KMS-11 (cell line): ENCODE results near the gene C11orf98.
A peak's percentile ranks its signal among the peaks of the same experiment; 100 is the strongest.

Experiments
- H2AFZ ChIP-seq: fragments of 200-600 bp; sonication (generic); 2 replicates; pipeline ENCODE4 v1.6.1; 2016; ENCODE audit warnings: antibody characterized with exemption, mixed run types, low read depth
- H3K27ac ChIP-seq: fragments of 200-600 bp; sonication (generic); 2 replicates; pipeline ENCODE4 v1.6.1; 2016; ENCODE audit warnings: mild to moderate bottlenecking, mixed run types
- H3K27me3 ChIP-seq: fragments of 200-600 bp; sonication (generic); 2 replicates; pipeline ENCODE4 v1.6.1; 2017; ENCODE audit warnings: mild to moderate bottlenecking, low read depth, mixed run types, moderate library complexity; ENCODE audit not compliant: insufficient read depth
- H3K36me3 ChIP-seq: fragments of 200-600 bp; sonication (generic); 2 replicates; pipeline ENCODE4 v1.6.1; 2017; ENCODE audit warnings: mild to moderate bottlenecking, mixed run types; ENCODE audit not compliant: insufficient read depth
- H3K4me1 ChIP-seq: fragments of 200-600 bp; sonication (generic); 2 replicates; pipeline ENCODE4 v1.6.1; 2016; ENCODE audit warnings: mild to moderate bottlenecking, low read depth, mixed run types; ENCODE audit not compliant: poor library complexity, severe bottlenecking
- H3K4me2 ChIP-seq: fragments of 200-600 bp; sonication (generic); 2 replicates; pipeline ENCODE4 v1.7.0; 2016; ENCODE audit warnings: mild to moderate bottlenecking, mixed run types
- H3K4me3 ChIP-seq: fragments of 200-600 bp; sonication (generic); IDR thresholded peaks from 2 replicates; pipeline ENCODE4 v1.6.1; 2017; ENCODE audit warnings: low read depth, low read length, mixed read lengths; ENCODE audit not compliant: insufficient read depth
- H3K79me2 ChIP-seq: fragments of 200-600 bp; sonication (generic); 2 replicates; pipeline ENCODE4 v1.6.1; 2016; ENCODE audit warnings: low read depth, mixed run types; ENCODE audit not compliant: insufficient read depth
- H3K9ac ChIP-seq: fragments of 200-600 bp; sonication (generic); 2 replicates; pipeline ENCODE4 v1.6.1; 2016; ENCODE audit warnings: mild to moderate bottlenecking, mixed run types
- H4K20me1 ChIP-seq: fragments of 200-600 bp; sonication (generic); 2 replicates; pipeline ENCODE4 v1.6.1; 2016; ENCODE audit warnings: mild to moderate bottlenecking, mixed run types; ENCODE audit not compliant: insufficient read depth
- TF ChIP-seq, protein P1 (sequence below): fragments of 200-600 bp; sonication (generic); conservative IDR thresholded peaks from 2 replicates; pipeline ENCODE4 v1.6.1; 2017; ENCODE audit warnings: low read depth, mild to moderate bottlenecking, antibody characterized with exemption, low read length, moderate library complexity, mixed read lengths

C11orf98 gene

DNA sequence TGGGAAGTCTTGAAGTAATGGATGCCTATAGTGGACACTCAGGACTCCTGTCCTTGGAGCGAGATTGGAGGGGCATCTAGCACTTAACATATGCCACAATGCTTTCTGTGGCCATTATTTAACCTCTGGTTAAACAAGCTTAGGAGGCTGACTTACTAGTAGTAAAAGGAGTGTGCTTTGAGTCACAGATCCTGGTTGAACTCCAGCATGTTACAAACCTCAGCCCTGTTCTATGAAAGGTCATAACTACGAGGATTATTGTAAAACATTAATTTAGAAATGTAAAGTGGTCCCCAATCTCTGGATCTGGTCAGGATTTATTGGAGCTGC is 8.2 kb upstream of the C11orf98 start:
- no peak overlapping the region for H3K27ac ChIP-seq

DNA sequence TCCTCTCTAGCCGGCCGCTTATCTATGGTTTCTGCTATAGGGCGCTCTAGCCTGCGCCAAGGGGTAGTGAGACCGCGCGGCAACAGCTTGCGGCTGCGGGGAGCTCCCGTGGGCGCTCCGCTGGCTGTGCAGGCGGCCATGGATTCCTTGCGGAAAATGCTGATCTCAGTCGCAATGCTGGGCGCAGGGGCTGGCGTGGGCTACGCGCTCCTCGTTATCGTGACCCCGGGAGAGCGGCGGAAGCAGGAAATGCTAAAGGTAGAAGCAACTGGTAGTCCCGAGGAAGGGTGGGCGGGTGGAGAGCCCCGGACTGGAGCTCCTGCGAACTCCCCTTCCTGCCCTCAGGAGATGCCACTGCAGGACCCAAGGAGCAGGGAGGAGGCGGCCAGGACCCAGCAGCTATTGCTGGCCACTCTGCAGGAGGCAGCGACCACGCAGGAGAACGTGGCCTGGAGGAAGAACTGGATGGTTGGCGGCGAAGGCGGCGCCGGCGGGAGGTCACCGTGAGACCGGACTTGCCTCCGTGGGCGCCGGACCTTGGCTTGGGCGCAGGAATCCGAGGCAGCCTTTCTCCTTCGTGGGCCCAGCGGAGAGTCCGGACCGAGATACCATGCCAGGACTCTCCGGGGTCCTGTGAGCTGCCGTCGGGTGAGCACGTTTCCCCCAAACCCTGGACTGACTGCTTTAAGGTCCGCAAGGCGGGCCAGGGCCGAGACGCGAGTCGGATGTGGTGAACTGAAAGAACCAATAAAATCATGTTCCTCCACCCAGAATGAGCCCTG is 6.8 kb upstream of the C11orf98 start, which contains the start of the genes LBHD1 and UQCC3:
Gene LBHD1, minus strand, starts transcription at position 660 of the 782 bp plus-strand sequence. CDS start 2,236 bp downstream, outside the sequence.
Gene UQCC3, plus strand, starts transcription at position 66 of the 782 bp plus-strand sequence. Its CDS starts 73 bp downstream, at position 139.
- TF ChIP-seq, protein P1, sequence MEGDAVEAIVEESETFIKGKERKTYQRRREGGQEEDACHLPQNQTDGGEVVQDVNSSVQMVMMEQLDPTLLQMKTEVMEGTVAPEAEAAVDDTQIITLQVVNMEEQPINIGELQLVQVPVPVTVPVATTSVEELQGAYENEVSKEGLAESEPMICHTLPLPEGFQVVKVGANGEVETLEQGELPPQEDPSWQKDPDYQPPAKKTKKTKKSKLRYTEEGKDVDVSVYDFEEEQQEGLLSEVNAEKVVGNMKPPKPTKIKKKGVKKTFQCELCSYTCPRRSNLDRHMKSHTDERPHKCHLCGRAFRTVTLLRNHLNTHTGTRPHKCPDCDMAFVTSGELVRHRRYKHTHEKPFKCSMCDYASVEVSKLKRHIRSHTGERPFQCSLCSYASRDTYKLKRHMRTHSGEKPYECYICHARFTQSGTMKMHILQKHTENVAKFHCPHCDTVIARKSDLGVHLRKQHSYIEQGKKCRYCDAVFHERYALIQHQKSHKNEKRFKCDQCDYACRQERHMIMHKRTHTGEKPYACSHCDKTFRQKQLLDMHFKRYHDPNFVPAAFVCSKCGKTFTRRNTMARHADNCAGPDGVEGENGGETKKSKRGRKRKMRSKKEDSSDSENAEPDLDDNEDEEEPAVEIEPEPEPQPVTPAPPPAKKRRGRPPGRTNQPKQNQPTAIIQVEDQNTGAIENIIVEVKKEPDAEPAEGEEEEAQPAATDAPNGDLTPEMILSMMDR, result no peak
- peaks cover 10% of the 10 kb centered on the region; the same call in 1 of the 2 replicates for H3K79me2 ChIP-seq
- peaks cover 10% of the 10 kb centered on the region for H3K4me1 ChIP-seq
- peak within 1 kb of the TSS; percentile 62 for H3K9ac ChIP-seq
- peak within 1 kb of the TSS; percentile 80 for H3K4me2 ChIP-seq
- peak within 1 kb of the TSS; percentile 61 for H3K27ac ChIP-seq
- no peak within 1 kb of the TSS for H3K4me3 ChIP-seq
- no peaks in the 10 kb centered on the region for H4K20me1 ChIP-seq
- no peaks in the 10 kb centered on the region for H3K27me3 ChIP-seq
- H3K36me3 ChIP-seq, result no peaks in the 10 kb centered on the region
- H2AFZ ChIP-seq, result peak within 1 kb of the TSS; percentile 56

More for the DNA sequence above, 8.2 kb upstream of the C11orf98 start:
- Histone ChIP-seq H3K4me1 (peaks cover 23% of the 10 kb centered on the region), H3K9ac (no peak overlapping the region), H2AFZ (no peak overlapping the region), H3K4me3 (no peak overlapping the region), H3K4me2 (no peak overlapping the region; the same call in 1 of the 2 replicates), H3K27me3 (no peaks in the 10 kb centered on the region), H3K36me3 (no peaks in the 10 kb centered on the region), H3K79me2 (peaks cover 18% of the 10 kb centered on the region), H4K20me1 (no peaks in the 10 kb centered on the region)
- TF ChIP-seq, protein P1, result no peak

DNA sequence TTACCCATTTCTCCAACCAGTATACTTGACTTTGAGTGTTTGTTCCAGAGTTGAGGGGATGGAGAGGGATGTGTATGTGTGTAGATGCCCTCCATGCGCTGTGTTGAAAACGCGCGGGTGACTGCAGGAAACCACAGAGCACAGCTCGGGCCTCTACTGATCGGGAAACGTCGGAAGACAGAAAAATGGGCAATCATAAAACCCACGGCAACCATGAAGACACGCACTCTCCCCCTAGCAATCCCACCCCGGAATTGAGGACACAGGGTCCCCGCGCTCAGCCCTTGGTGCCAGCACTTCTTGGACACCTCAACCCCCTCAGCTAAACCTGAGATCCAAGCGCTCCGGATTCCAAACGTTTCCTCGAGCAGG is 6.2 kb upstream of the C11orf98 start:
- peak overlapping the region; percentile 61 for H3K27ac ChIP-seq
- H3K79me2 ChIP-seq, result peaks cover 10% of the 10 kb centered on the region; the same call in 1 of the 2 replicates
- no peak overlapping the region for H3K4me3 ChIP-seq
- H3K9ac ChIP-seq, result peak overlapping the region; percentile 62
- peak overlapping the region; percentile 80 for H3K4me2 ChIP-seq
- peak overlapping the region; percentile 56 for H2AFZ ChIP-seq
- TF ChIP-seq, protein P1, result no peak
- no peaks in the 10 kb centered on the region for H4K20me1 ChIP-seq
- no peaks in the 10 kb centered on the region for H3K27me3 ChIP-seq
- H3K36me3 ChIP-seq, result no peaks in the 10 kb centered on the region
- peaks cover 9% of the 10 kb centered on the region for H3K4me1 ChIP-seq

DNA sequence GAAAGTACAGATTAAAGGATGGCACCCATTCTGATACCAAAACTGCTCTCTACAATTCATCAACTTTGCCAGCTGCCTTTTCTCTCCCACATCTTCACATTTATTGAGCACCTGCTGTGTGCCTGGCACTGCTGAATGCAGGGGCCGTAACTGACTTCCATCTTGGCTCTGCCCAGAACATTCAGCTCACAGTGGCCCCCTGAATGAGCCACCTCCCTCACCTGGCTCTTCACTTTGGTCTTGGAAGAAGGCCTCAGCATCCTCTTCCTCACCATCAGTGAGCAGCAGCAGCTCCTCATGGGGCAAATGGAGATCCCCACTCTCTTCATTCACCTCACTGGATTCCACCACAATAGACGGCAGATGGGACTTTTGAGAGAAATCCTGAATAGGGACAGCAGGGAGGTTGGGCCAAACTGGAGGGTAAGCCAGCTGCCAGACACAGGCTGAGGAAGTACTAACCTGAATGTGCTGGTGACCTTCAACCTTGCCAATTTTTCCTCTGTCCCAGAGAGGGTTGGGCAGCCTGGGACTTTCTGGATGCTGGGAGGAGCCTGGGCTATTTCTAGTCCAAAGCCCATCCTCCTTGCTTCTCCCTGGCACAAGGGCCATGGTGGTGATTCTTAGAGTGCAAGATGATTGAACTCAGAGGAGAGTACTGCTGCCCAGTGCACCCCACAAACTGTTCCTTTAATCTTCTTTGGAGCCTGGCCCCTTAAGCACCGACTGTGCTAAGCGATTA is 4.6 kb upstream of the C11orf98 start:
- peaks cover 10% of the 10 kb centered on the region; the same call in 1 of the 2 replicates for H3K79me2 ChIP-seq
- H3K27ac ChIP-seq, result no peak overlapping the region
- no peaks in the 10 kb centered on the region for H3K27me3 ChIP-seq
- no peak overlapping the region for H3K4me2 ChIP-seq
- H3K4me3 ChIP-seq, result no peak overlapping the region
- TF ChIP-seq, protein P1, result no peak
- peaks cover 14% of the 10 kb centered on the region for H3K4me1 ChIP-seq
- no peaks in the 10 kb centered on the region for H3K36me3 ChIP-seq
- H4K20me1 ChIP-seq, result no peaks in the 10 kb centered on the region
- H2AFZ ChIP-seq, result no peak overlapping the region
- no peak overlapping the region for H3K9ac ChIP-seq
